G401.6 (cell line): Measurements from ENCODE around the gene ACER3.
"Not testable (repeated sequence)": the region's sequence is repeated elsewhere in the genome, so short reads cannot be mapped to it uniquely, and the experiment has no call there.

Experiments
- FAIRE-seq: peaks from 2 replicates; lab custom pipeline; 2012; peaks lifted over from hg19 to GRCh38; lab: Jason Lieb, UNC

Gene ACER3

DNA sequence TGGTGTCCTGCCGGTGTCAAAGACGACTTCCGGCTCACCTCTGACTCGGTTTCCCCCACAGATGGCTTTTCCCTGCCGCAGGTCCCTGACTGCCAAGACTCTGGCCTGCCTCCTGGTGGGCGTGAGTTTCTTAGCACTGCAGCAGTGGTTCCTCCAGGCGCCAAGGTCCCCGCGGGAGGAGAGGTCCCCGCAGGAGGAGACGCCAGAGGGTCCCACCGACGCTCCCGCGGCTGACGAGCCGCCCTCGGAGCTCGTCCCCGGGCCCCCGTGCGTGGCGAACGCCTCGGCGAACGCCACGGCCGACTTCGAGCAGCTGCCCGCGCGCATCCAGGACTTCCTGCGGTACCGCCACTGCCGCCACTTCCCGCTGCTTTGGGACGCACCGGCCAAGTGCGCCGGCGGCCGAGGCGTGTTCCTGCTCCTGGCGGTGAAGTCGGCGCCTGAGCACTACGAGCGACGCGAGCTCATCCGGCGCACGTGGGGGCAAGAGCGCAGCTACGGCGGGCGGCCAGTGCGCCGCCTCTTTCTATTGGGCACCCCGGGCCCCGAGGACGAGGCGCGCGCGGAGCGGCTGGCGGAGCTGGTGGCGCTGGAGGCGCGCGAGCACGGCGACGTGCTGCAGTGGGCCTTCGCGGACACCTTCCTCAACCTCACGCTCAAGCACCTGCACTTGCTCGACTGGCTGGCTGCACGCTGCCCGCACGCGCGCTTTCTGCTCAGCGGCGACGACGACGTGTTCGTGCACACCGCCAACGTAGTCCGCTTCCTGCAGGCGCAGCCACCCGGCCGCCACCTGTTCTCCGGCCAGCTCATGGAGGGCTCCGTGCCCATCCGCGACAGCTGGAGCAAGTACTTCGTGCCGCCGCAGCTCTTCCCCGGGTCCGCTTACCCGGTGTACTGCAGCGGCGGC lies 179.0 kb downstream of the ACER3 start:
- FAIRE-seq: no peak

DNA sequence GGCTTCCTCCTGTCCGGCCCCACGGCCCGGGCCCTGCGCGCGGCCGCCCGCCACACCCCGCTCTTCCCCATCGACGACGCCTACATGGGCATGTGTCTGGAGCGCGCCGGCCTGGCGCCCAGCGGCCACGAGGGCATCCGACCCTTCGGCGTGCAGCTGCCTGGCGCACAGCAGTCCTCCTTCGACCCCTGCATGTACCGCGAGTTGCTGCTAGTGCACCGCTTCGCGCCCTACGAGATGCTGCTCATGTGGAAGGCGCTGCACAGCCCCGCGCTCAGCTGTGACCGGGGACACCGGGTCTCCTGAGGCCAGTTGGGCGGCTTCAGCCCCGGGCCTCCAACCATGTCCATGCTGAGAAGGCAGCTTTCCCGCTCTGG lies 179.7 kb downstream of the ACER3 start:
- FAIRE-seq: no peak

DNA sequence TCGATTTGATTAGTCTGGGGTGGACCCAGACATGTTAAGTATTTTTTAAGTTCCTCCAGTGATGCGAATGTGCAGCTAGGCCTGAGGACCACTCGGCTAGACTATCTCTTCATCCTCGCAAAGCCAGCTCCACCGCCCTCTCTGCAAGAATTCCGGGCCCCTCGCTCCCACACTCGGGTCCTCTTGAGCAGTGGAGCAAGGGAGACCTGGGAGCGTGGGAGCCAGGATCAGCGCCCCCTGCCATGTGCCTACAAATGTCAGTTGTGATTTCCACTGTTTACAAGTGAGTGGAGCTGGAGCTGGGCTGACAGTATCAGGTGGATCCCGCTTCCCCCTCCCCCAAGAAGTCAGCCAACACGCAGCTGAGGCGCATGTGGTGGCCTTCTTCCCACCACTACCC lies 180.2 kb downstream of the ACER3 start:
- no peak for FAIRE-seq

DNA sequence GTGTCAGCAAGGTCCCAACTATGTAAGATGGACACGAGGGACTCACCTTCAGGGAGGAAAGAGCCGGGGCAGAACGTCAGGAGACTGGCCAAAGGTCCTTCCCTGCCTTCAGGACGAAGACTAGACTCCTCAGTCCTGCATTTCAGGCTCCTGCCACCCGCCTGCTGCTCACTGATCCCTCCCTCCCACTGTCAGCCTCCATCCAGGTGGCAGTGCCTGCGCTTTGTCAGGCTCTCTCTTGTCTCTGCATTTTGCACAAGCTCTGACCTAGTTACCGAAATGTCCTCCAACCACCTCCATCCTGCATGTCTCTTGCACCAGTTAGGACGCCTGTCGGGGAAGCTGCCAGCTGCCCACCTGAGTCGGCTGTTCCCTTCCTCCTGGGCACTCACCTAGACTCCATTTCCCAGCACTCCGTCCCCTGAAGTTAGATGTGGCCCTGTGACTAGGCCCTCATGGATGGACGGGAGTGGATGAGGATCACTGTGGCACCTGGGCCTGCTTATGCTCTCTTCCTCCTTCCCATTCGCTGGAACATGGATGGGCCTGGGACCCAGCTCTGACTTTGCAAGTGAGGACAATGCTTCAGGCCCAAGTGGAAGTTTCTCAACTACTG lies 181.5 kb downstream of the ACER3 start:
- FAIRE-seq: no peak

DNA sequence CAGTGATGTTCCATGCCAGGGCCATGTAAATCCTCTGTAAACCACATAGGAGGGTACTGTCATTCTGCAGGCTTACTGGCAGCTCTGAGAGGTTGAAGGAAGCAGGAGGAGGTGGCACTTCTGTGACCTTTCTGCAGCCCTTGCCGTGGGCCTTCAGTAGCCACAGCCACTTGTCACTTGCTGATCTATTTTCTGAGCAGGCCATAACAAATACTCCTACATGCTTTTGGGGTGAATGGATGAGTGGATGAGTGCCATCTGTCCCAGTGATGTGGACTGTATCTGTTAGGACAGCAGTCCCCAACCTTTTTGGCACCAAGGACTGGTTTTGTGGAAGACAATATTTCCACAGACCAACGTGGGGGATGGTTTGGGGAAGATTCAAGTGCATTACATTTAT lies 183.6 kb downstream of the ACER3 start:
- FAIRE-seq: no peak

DNA sequence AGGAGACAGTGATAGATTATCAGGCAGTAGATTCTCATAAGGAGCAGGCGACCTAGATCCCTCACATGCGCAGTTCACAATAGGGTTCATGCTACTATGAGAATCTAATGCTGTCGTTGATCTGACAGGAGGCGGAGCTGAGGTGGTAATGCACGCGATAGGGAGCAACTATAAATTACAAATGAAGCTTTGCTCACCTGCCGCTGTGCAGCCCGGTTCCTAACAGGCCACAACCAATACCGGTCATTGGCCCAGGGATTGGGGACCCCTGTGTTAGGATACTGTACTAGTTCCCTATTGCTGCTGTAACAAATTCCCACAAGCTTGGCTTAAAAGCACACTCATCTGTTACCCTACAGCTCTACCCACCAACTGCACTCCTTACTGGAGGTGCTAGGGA lies 184.2 kb downstream of the ACER3 start:
- FAIRE-seq: no peak

DNA sequence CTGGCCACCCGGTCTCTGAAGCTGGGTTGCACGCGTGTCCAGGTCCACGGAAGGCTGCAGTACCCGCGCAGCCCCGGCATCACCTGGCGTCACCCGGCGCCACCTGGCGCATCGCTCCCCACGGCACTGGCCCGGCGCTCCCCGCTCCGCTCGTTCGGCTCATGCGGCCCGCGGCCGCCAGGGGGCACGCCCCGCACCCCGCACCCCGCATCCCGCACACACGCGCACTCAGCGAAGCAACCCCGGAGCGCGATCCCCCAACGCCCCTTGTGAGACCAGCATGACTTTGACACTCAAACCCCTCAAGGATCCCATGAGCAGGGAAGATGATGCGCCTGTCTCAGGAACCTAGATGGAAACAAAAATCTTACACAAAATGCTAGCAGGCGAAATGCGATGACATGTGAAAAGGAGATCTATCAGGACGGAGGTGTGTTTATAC lies 185.4 kb downstream of the ACER3 start:
- no peak for FAIRE-seq

DNA sequence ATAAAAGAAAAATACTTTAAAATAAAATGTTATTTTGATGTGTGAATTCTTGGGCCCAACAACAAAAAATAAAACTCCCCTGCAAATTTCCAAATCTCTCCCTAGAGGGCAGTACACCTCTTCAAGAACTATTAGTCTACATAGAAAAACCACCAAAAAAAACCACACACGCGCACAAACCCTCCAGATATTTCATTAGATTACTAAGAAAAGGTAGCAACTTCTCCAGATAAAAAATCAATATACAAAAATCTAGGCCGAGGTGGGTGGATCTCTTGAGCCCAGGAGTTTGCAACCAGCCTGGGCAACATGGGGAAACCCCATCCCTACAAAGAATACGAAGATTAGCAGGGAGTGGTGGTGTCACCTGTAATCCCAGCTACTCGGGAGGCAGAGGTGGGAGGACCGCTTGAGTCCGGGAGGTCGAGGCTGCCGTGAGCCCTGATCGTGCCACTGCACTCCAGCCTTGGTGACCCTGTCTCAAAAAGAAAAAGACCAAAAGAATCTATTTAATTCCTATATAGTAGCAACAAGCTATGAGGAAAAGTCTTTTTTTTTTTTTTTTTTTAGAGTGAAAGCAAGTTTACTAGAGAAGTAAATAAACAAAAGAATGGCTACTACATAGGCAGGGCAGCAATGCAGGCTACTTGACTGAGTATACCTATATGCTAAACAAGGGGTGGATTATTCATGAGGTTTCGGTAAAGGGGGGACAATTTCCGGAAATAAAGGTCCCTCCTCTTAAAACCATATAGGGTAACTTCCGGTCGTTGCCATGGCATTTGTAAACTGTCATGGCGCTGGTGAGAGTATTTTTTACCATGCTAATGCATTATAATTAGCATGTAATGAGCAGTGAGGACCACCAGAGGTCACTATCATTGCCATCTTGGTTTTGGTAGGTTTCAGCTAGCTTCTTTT lies 186.5 kb downstream of the ACER3 start:
- FAIRE-seq: peak; percentile 96

DNA sequence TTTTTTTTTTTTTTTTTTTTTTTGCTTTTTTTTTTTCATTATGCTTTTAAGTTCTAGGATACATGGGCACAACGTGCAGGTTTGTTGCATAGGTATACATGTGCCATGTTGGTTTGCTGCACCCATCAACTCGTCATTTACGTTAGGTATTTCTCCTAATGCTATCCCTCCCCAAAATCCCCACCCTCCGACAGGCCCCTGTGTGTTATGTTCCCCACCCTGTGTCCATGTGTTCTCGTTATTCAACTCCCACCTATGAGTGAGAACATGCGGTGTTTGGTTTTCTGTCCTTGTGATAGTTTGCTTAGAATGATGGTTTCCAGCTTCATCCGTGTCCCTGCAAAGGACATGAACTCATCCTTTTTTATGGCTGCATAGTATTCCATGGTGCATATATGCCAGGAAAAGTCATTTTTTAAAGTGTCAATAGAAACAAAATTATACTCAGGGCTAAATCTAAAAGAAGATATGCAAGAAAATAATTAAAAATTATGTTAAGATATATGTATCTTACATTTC lies 187.3 kb downstream of the ACER3 start:
- FAIRE-seq: not testable (repeated sequence)

DNA sequence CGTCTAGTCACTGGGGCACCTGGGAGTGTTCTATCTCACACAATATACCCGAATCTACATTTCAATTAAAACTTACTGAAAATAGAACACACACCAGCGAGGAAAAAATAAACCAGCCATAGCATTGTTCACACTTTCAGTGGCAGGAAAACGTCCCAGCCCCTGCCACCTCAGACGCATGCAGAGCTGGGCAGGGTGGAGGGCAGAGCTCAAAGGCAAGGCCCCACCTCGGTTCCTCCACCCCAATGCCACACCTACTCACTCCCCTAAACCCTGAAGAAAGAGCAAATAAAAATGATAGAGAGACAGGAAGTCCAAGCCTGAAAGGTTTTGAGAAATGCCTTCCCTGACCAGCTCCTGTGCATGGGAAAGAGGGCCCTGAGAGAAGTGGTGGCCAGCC lies 188.3 kb downstream of the ACER3 start:
- no peak for FAIRE-seq

DNA sequence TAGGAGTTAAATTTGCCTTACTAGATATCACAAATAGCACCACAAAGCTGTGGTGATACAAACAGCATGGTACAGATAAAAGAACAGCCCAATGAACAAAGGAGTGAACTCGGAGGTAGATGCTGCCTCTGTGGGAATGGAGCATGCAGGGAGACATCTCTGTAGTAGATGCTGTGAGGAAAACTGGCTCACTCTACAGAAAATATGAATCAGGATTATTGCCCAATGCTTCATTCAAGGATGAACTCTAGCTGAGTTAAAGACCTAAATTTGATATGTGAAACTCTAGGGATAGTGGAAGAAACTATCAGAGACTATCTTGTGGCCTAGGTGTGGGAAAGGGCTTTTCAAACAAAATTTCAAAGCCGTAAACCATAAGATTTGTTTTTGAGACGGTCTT lies 190.8 kb downstream of the ACER3 start:
- no peak for FAIRE-seq

DNA sequence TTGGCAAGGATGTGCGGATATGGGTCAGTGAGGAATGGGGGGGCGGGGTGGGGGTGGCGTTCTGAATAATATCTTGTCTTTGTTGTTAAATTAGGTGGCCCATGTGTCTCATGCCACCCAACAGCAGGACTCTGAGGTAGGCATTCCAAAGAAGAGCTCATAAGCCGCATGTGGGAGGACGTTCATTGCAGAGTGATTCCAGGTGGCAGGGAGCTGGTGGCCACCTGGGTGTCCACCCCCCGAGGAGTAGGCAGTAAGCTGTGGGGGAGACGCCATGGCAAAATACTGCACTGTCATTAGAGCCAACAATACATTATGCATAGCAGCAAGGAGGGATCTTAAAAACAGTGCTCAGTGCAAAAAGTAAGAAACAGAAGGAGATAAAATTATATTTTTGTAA lies 191.8 kb downstream of the ACER3 start:
- no peak for FAIRE-seq

DNA sequence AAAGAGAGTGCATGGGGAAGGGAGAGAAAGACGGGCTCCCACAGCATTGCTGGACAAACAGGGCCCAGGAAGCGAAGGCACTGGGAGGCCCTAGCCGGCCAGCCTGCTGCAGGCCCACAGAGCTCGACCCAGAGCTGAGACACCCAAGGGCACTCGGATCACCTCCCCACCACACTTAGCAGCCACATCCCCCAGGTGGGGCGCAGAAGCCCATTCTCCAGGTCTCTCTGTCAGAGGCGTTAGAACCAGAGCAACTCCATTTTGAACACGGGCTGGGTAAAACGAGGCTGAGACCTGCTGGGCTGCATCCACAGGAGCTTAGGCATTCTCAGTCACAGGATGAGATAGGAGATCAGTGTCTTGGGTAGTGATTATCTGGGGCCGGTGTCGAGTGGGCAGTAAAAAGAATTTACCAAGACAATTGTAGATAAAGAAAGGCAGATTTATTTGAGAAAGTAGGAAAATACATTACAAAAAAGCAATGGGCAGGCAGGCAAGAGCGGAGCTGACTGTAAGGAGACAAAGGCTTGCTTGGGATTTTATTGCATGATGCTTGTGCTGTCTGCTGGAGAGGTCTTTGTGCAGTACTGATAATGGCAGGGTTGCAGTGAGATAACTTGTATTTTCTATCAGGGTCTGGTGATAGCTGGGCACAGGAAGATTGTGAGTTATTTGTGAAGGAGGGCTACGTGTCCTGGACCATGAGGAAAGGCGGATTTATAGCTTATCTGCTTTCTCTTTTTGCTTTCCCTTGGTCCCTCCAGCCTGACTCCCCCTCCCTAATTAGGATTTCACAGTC lies 192.7 kb downstream of the ACER3 start:
- no peak for FAIRE-seq

DNA sequence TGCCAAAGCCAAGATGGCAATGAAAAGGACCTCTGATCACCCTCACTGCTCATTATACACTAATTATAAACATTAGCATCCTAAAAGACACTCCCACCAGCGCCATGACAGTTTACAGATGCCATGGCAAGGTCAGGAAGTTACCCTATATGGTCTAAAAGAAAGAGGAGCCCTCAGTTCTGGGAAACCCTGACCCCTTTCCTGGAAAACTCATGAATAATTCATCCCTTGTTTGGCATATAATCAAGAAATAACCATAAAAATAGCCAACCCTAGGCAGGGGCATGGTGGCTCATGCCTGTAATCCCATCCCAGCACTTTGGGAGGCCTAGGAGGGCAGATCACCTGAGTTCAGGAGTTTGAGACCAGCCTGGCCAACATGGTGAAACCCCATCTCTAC lies 193.4 kb downstream of the ACER3 start:
- no peak for FAIRE-seq

DNA sequence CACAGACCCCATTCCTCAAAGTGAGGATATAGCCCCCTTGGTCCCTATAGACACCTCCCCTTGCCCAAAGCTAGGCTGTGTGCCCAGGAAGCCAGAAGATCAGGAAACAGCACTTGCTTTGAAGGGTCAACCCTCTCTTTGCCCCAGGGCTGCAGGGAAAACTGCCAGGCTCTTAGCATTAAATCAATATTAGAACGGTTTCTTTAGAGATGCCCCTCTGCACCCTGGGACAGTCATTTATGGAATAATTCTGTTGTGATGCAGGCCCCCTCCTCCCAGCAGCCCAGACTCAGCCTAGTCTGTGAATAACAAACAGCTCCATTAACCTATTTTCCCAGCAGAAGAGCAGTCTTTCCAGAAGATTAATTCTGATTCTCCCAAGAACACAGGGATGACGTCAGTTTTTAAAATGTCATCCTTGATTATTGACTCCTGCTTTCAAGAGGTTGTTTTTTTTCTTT lies 194.4 kb downstream of the ACER3 start:
- no peak for FAIRE-seq

DNA sequence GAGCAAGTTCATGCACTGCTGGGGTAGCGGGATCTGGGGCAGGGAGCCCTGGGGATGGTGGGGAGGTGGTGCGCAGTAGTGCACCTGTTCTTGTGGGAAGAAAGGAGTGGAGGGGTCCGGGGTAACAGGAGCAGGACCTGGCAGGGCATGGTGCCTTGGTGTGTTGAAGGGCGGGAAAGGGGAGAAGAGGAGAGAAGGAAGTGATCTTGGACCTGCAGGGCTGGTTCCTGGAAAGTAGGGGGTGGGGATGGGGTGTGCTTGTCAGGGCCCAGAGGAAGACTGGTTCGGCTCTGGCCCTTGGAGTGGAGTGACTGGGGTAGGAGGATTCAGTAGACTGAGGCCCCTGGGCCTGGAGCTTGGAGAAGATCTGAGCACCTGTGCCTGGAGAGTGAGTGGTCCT lies 195.2 kb downstream of the ACER3 start:
- no peak for FAIRE-seq

DNA sequence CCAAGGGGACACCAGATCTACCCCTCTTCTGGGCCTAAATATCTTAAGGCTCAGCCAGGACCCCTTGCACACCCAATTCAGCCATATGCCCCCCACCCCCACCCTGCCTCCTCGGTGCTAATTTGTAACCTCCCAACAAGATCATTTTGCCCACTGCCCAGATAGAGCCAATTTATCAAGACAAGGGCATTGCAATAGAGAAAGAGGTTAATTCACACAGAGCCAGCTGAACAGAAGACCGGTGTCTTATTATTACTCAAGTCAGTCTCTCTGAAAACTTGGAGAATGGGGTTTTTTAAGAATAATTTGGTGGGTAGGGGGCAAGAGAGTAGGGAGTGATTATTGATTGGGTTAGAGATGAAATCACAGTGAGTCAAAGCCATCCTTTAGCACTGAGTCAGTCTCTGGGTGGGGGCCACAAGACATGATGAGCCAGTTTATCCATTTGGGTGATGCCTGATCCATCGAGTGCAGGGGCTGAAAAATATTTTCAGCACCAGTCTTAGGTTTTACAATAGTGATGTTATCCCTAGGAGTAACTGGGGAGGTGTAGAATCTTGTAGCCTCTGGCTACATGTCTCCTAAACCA lies 196.2 kb downstream of the ACER3 start:
- FAIRE-seq: no peak

DNA sequence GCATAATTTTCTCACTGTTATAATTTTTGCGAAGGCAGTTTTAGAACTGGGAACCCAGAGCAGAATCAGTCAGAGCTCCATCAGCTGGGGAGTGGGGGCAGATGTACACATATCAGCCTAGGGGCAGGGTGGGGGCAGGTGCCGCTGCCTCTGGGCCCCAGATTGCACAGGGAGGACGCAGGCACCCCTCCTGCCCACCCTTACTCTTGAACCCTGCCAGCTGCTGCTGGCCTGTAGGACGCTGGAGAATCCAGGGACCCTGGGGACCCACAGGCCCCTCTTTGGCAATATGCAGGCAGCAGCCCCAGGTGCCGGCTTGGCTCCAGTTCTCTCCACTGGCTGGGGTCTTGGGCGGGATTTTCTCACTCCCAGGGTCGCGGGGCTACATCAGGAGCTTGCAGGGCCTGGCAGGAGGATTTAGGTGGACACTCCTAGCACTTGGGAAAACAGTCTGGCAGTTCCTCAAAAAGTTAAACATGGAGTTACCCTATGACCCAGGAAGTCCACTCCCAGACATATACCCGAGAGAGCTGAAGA lies 197.3 kb downstream of the ACER3 start:
- FAIRE-seq: no peak

DNA sequence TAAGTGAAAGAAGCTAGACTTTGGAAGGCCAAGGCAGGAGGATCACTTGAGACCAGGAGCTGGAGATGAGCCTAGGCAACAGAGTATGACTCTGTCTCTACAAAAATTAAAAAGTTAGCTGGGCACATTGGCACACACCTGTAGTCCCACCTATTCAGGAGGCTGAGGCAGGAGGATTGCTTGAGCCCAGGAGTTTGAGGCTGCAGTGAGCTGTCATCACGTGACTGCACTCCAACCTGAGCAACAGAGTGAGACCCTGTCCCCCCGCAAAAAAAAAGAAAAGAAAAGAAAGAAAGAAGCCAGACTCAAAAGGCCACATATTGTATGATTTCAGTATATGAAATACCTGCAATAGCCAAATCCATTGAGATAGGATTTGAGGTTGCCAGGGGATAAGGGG lies 198.2 kb downstream of the ACER3 start:
- no peak for FAIRE-seq

DNA sequence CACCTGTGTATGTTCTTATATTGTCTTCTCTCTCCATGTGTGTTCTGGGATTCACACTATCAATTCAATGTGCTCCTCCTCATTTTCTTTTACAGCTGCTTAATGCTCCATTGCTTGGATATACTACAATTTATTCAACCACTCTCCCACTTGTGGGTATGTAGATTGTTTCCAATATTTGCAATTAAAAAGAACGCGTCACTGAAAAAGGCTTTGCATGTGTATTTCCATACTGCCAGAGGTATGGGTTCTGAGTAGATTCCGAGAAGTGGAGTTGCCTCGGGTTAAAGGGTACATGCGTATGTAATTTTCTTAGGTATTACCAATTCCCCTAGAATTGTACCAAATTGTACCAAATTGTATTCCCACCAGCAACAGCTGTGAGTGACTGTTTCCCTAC lies 199.1 kb downstream of the ACER3 start:
- FAIRE-seq: no peak

DNA sequence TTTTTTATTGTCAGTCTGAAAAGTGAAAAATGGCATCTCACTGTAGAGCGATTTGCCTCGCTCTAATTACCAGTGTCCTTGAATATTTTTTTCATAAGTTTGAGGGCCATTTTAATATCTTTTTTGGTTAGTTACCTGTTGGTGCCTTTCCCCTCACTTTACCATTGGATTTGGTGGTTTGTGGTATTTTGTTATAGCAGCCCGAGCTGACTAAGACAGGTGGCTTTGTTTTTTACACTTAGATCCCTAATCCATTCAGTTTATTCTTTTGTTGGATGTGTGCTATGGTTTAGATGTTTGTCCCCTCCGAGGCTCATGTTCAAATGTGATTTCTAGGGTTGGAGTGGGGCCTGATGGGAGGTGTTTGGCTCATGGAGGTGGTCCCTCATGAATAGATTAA lies 199.5 kb downstream of the ACER3 start:
- FAIRE-seq: no peak
